Body of pancreas (tissue), 4 donors: ENCODE measurements around the gene TNRC6C. TPM values are rescaled to one million over a fixed set of nuclear protein-coding genes. Genes with fewer than 3 reads are reported as not detected.

Experiments used
- ATAC-seq: fragments of 150-250 bp; one replicate; pipeline ENCODE4 v1.9.1; 2016
- DNase-seq, 4 donors: peaks; one replicate each; pipeline ENCODE4 v3.0.0-alpha.2; 2019
- H3K27ac ChIP-seq, 4 donors: fragments of 200-600 bp; sonication (generic); 1 replicate in 3 of 4; 2 replicates in 1 of 4; pipeline versions ENCODE4 v1.5.1 to v1.6.1; 2016 to 2019; ENCODE audit warnings: mild to moderate bottlenecking in 1 of 4, mixed read lengths in 1 of 4, moderate library complexity in 1 of 4
- H3K27me3 ChIP-seq, 2 donors: fragments of 200-600 bp; sonication (generic); one replicate each; pipeline ENCODE4 v1.6.0; 2016; ENCODE audit warnings: mild to moderate bottlenecking in 1 of 2
- H3K36me3 ChIP-seq, 2 donors: fragments of 200-600 bp; sonication (generic); replicated peaks in 1 of 2; 2 replicates each; pipeline ENCODE4 v1.5.1; 2016; ENCODE audit warnings: low read depth in 2 of 2; ENCODE audit not compliant: insufficient read depth in 1 of 2
- H3K4me1 ChIP-seq: fragments of 200-600 bp; sonication (generic); one replicate; pipeline ENCODE4 v1.6.0; 2016
- H3K4me3 ChIP-seq, 2 donors: fragments of 200-600 bp; sonication (generic); 1 replicate in 1 of 2; 2 replicates in 1 of 2; pipeline ENCODE4 v1.5.1; 2016 to 2019
- H3K9me3 ChIP-seq, 3 donors: fragments of 200-600 bp; sonication (generic); 1 replicate in 2 of 3; 2 replicates in 1 of 3; pipeline ENCODE4 v1.5.1; 2016
- POLR2A ChIP-seq, 3 donors: fragments of 450-650 bp; IDR thresholded peaks; one replicate each; pipeline ENCODE4 v1.6.1; 2016; ENCODE audit warnings: antibody characterized with exemption in 3 of 3, mild to moderate bottlenecking in 2 of 3
- WGBS, 2 donors: methylation state at CpG; one replicate each; pipeline ENCODE4 v1.1.5; 2017; 5-methylcytosine and 5-hydroxymethylcytosine counted together
- intact Hi-C: fragments of 100-400 bp; cut with DNase I; formaldehyde crosslinking; loops from one replicate; pipeline ENCODE4 v1.15.1; 2023
- total RNA-seq, 2 donors: library from RNA; depleted of rRNA; stranded (reverse); fragments of >200 nt; gene quantifications; one replicate each; pipeline ENCODE4 v1.1.0, GENCODE V29; 2016
- TF ChIP-seq, protein P1 (sequence below), 7 experiments: fragments of 450-650 bp in 4 of 7; fragments of 200-600 bp in 3 of 7; sonication (generic) in 3 of 7; IDR thresholded peaks; one replicate each; pipeline ENCODE4 v1.5.1; 2016 to 2019; ENCODE audit warnings: antibody characterized with exemption in 7 of 7

Gene TNRC6C
- total RNA-seq, 2 donors from 2014 or later, result 4.9 to 13.5 TPM

DNA sequence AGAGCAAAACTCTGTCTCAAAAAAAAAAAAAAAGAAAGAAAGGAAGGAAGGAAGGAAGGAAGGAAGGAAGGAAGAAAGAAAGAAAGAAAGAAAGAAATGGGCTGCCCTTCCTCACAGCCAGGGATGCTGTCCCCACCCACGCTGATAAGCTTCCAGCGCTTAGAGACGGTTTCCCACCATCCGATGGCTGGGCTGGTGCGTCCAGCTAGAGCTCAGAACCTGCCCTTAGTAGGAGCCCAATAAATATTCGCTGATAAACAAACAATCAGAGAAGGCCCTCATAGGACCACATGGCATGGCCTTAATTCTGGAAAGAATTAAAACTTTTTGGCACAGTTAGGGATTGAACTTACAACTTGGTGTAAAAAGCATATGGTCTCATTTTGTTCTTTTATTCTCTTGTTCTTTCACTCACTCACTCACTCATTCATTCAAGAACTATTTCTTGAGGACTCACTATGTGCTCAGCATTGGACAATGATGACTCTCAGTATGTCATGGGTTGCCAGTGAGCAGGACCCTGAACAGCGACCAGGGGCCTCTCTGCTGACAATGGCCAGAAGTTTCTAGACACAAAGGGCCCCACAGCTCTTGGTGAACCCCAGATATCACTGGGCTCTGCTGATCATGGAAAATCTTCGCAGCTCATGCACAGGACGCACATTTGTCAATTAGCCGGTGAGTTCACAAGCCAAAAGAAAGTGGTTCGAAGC, 32.5 kb upstream of the TNRC6C start:
- ATAC-seq, result no peak
- Histone ChIP-seq H3K4me3 (no peak overlapping the region), H3K4me1 (peaks cover 6% of the 10 kb centered on the region), H3K36me3 (no peaks in the 10 kb centered on the region), H3K9me3 (no peaks in the 10 kb centered on the region), H3K27ac (no peak overlapping the region), H3K27me3 (no peaks in the 10 kb centered on the region)
- intact Hi-C loops, result no loop called here
- TF ChIP-seq POLR2A (IDR thresholded peaks at IDR 0.05), result no peak
- TF ChIP-seq, protein P1, sequence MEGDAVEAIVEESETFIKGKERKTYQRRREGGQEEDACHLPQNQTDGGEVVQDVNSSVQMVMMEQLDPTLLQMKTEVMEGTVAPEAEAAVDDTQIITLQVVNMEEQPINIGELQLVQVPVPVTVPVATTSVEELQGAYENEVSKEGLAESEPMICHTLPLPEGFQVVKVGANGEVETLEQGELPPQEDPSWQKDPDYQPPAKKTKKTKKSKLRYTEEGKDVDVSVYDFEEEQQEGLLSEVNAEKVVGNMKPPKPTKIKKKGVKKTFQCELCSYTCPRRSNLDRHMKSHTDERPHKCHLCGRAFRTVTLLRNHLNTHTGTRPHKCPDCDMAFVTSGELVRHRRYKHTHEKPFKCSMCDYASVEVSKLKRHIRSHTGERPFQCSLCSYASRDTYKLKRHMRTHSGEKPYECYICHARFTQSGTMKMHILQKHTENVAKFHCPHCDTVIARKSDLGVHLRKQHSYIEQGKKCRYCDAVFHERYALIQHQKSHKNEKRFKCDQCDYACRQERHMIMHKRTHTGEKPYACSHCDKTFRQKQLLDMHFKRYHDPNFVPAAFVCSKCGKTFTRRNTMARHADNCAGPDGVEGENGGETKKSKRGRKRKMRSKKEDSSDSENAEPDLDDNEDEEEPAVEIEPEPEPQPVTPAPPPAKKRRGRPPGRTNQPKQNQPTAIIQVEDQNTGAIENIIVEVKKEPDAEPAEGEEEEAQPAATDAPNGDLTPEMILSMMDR (IDR thresholded peaks at IDR 0.05), result no peak
- DNase-seq, result no peak
- WGBS, 2 donors, result 83% methylated on average over 11 of the region's 11 CpGs

DNA sequence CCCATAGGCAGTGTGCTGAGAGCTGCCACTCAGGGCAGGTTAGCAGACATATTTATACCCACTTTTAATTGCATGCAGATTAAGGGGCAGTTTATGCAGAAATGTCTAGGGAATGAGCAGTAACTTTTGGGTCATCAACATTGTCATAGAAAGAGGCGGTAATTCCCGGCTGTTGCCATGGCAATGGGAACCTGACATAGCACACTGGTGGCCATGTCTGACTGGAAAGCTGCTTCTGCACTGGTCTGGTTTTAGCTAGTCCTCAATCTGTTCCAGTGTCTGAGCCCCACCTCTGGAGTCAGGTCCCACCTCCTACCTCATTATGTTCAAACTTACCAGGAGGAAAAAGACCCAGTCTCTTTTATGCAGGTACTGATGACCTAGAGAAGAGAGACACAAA, 31.5 kb upstream of the TNRC6C start:
- TF ChIP-seq POLR2A (IDR thresholded peaks at IDR 0.05), result no peak
- TF ChIP-seq, protein P1 (IDR thresholded peaks at IDR 0.05), result no peak
- intact Hi-C loops, result no loop called here
- no peak overlapping the region for H3K27ac ChIP-seq
- peaks cover 6% of the 10 kb centered on the region for H3K4me1 ChIP-seq
- 73 to 90% methylated on average over 2 of the region's 2 CpGs for WGBS, 2 donors
- no peaks in the 10 kb centered on the region for H3K9me3 ChIP-seq
- no peak overlapping the region for H3K4me3 ChIP-seq
- DNase-seq, result no peak
- no peak for ATAC-seq
- no peaks in the 10 kb centered on the region for H3K36me3 ChIP-seq
- no peaks in the 10 kb centered on the region for H3K27me3 ChIP-seq

DNA sequence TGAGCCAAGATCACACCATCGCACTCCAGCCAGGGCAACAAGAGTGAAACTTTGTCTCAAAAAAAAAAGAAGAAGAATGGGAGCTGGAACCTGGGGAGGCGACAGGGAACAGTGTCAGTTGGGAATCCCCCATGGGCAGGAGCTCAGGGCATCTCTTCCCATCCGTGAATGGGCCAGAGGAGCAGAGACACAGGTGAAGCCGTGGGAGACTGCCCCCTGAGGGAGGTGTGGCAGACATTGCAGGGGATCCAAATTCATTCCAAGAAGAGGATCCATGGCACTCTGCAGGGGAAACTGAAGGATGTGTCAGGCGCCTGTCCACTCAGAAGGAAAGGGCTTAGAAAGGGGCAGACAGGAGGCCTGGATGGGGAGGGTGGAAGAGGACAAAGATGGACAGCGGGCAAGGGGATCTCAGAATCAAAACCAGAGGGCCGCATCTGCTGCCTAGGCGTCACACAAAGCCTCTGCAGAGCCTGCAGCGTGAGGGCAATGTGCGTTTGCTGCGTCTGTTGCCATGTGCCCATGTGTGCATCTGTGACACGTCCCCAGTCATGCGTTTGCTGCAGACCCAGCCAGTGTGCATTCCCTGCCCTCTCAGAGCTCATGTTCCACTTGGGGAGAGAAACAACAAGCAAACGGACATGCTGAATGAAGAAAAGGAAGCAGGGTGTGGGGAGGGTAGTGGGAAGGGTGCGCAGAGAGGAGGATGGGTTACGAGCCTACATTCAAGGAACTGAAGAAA, 30.6 kb upstream of the TNRC6C start:
- intact Hi-C loops, result no loop called here
- 60 to 66% methylated on average over 16 of the region's 16 CpGs for WGBS, 2 donors
- ATAC-seq, result no peak

DNA sequence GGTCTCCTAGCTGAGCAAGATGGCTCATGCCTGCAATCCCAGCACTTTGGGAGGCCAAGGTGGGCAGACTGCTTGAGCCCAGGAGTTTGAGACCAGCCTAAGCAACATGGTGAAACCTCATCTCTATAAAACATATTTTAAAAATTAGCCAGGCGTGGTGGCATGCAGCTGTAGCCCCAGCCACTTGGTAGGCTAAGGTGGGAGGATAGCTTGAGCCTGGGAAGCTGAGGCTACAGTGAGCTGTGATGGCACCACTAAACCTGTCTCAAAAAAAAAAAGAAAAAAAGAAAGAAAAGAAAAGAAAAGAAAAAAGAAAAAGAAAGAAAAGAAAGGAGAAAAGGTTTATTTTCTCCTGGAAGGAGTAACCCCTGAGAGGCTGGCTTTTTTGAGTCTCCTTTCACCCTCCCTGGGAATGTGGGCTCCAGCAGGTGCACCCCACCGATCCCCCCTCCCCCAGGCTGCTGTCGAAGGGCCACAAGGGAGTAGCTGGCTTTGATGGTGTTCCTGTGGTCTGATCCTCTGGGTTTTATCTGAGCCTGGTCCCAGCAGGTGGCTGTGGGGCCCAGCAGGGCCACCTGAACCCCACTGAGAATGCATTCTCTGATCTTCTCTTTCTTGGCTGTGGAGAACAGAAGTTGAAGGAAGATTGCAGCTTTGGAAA, 29.9 kb upstream of the TNRC6C start:
- ATAC-seq, result no peak
- intact Hi-C loops, result no loop called here
- H3K4me3 ChIP-seq, result no peak overlapping the region
- H3K36me3 ChIP-seq, result no peaks in the 10 kb centered on the region
- H3K27ac ChIP-seq, result no peak overlapping the region
- H3K4me1 ChIP-seq, result peaks cover 6% of the 10 kb centered on the region
- H3K27me3 ChIP-seq, result no peaks in the 10 kb centered on the region
- WGBS, 2 donors, result 30 to 47% methylated on average over 3 of the region's 3 CpGs
- DNase-seq, result no peak
- TF ChIP-seq, protein P1 (IDR thresholded peaks at IDR 0.05), result no peak
- no peak for TF ChIP-seq POLR2A (IDR thresholded peaks at IDR 0.05)
- no peaks in the 10 kb centered on the region for H3K9me3 ChIP-seq

More for the DNA sequence above, 30.6 kb upstream of the TNRC6C start:
- Histone ChIP-seq H3K4me3 (no peak overlapping the region), H3K27me3 (no peaks in the 10 kb centered on the region), H3K4me1 (peaks cover 6% of the 10 kb centered on the region), H3K36me3 (no peaks in the 10 kb centered on the region), H3K9me3 (no peaks in the 10 kb centered on the region), H3K27ac (no peak overlapping the region)
- no peak for DNase-seq
- TF ChIP-seq, protein P1 (IDR thresholded peaks at IDR 0.05), result no peak
- TF ChIP-seq POLR2A (IDR thresholded peaks at IDR 0.05), result no peak
